Stimulated activated CD4-positive, alpha-beta T cell treated with anti-CD3 and anti-CD28 coated beads, Interleukin-15, amount 100 ng/mL, for 1 hour (primary cell): ENCODE data around the gene EGFL8.
A peak's percentile ranks its signal among the peaks of the same experiment; 100 is the strongest.
"Not testable (repeated sequence)": the region's sequence is repeated elsewhere in the genome, so short reads cannot be mapped to it uniquely, and the experiment has no call there.

Source experiments
- DNase-seq, 2 donors: peaks; one replicate each; pipeline ENCODE4 v3.0.0-alpha.2; 2020; ENCODE audit warnings: low read depth in 1 of 2, low spot score in 1 of 2

The EGFL8 gene

DNA sequence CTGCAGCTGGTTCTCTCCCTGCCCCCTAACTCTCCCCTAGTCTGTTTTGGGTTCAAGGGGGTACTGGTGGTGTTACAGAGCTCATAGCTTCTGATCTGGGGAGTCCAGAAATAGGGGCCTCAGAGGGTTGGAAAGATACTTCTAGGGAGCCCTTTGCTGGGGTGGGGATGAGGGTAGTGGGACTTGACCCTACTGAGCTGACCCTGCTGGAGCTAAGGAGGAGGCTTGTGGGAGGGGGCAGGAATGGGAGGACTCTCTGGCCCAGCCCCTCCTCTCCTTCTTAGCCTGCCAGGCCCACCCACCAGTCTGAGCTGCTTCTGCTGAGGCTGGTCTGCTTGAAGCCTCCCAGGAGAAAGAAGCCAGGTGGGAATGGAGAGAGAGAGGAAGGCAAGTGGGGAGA is at the start of gene EGFL8:
EGFL8 (plus strand) TSS at position 301 of the 400 bp plus-strand sequence. CDS start 1,571 bp downstream, outside the sequence.
- DNase-seq: no peak

DNA sequence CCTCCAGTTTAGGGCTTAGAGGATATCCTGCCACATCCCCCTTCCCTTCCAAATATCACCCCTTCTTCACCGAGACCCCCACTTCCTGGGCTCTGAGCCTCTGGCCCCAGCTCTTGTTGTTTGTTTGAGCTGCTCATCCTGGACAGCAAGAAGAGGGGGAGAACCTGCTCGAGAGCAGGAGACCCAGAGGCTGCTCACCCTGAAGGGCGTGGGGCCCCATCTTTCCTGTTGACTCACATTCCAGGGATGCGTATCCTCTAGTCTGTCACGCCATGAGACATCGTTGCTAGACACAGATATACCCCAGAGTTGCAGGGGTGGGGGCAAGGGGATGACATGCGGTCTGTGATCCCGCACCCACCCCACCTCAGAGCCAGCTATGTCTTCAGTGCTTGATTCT is 49.6 kb upstream of the EGFL8 start:
- no peak for DNase-seq

DNA sequence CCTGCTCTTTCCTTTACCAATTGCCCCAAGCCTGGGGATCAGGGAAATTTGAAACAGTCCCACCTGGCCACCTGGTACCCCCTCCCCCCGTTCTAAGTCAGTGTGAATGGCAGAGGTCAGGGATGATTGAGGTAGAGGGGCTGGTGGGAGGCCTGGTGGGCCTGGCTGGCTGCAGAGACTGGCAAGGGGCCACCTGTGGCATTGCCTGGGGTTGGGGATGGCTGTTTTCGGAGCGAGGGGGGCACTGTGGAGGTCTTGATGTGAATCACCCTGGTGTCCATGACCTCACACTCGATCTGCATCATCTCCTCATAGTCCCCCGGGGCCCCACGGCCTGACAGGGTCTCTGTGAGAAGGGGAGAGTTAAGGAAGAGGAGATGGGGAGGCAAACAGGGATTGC is 48.8 kb upstream of the EGFL8 start:
- no peak for DNase-seq

DNA sequence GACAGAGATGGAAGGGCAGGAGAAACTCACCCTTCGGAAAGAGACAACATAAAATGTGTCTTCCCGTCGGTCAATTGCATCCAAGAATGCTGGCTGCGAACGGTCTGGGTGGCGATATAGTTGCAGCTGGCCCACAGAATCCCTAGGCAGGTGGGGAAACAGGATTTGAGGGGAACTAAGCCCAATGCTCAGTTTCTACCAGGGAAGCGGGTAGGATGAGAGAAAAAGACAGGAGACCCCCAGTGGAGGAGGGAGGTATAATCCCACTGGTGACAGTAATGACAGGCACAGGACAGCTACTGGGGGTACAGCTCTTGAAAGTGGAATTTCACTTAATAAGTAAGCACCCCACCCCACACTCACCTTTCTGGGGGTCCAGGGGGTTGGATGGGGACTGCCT is 47.7 kb upstream of the EGFL8 start:
- DNase-seq: no peak

DNA sequence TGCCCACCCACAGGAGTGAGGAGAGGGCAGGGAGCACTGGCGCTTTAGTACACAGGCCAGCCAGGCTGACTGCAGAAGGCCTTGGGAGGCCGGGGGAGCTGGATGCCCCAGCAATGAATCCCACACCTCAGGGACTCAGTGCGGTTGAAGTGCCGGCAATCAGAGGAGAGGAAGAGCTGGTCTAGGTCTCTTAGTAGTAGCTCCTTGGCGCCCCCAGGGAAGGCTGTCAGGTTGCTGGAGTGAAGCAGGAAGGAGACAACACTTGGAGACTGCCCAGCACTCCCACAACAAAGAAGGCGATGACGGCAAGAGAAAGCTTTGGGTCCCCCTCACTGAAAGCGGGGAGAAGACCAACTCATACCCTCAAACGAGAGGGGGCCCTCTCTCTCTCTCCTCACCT is 46.9 kb upstream of the EGFL8 start:
- DNase-seq: no peak

DNA sequence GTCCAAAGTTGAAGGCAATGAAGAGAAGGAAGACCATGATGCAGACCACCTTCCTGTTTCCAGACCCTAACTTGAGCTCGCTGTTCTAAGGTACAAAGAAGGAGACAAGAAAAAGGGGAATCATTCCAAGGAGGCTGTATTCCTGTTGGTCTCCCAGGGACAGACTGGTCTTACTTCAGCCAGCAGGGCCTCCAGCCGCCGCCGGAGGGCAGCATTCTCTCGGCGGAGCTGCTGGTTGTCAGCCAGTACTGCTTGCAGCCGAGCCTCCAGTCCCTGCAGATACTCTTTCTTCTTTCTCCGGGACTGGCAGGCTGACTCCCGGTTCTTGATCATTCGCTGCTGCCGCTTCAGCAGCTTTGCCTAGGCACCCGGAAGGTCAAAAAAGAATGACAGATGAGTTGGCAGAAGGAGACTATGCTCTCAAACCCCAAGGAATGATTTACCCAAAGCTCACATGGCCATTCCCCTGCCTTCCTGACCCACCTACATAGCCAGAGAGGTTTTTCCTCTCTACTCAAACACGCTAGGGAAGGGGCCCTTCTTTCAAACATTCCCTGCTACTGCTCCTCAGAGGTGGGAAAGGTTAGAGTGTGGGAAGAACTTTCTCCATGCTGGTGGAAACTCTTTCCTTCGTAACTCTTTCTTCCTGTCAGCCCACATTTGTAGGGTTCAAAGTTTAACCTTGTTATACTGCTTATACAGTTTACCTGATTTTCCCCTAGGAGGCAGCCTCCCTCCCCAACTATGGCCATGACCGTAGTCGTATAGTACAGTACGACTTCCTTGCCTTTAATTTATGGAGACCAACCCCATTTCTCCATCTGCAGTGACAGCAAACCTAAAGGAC is 45.4 kb upstream of the EGFL8 start:
- DNase-seq: peak; percentile 32 to 51

DNA sequence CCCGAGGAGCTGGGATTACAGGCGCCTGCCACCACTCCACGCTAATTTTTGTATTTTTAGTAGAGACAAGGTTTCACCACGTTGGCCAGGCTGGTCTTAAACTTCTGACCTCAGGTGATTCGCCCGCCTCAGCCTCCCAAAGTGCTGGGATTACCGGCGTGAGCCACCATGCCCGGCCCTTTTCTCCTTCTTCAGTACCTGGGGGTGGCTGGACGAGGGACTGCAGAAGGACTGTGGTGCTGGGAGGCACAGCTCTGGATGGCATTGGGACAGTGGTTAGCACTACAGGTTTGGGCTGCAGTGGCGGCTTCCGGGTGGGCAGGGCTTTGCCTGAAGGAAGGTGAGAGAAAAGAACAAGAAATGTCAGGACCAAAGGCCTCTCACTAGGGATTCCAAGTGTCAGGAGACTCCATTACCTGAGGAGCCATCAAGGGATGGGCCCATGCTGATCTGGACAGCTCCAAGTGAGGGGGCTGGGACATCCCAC is 43.8 kb upstream of the EGFL8 start:
- DNase-seq: no peak

DNA sequence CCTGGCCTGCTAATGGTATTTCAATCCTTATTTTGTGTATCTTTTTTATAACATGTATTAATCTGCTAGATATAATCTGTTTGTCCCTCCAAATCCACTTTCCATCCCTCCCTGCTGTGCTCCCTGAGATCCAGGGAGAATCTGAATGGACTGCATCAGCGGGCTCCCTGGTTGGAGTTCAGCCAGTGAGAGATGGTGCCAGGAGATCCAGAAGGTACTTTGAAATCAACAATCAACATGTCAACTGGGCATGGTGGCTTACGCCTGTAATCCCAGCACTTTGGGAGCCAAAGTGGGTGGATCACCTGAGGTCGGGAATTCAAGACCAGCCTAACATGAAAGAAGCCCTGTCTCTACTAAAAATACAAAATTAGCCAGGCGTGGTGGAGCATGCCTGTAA is 40.7 kb upstream of the EGFL8 start:
- DNase-seq: no peak

DNA sequence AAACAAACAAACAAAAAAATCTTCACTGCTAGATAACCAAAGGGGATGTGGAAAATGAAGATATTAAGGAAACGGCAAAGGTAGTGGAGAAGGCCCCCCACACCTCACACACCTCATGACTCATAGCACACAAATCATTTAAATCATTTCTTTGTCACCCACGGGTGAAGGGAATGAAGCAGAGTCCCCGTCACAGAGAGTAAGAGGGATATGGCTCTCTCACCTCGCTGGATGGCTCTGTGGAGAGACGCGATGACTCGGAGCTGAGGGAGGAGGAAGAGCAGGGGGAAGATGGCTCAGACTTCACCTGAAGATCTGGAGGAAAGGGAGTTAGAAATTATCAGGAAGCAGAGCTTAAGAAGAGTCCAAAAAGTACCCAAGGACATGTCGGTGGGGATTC is 37.5 kb upstream of the EGFL8 start:
- DNase-seq: no peak

DNA sequence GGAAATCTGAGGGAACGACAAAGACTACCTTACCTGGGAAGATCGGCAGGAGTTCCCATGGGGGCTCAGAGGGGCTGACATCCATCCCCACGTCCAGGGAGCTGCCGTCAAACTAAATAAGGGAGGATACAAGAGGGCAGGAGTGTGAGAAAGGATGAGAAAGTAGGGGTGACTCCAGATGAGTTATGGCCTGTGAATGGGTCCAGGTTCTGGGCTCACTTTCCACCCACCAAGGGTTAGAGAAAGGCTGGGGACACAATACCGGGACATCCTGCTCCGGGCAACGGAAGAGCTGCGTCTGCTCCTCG is 37.0 kb upstream of the EGFL8 start:
- no peak for DNase-seq

DNA sequence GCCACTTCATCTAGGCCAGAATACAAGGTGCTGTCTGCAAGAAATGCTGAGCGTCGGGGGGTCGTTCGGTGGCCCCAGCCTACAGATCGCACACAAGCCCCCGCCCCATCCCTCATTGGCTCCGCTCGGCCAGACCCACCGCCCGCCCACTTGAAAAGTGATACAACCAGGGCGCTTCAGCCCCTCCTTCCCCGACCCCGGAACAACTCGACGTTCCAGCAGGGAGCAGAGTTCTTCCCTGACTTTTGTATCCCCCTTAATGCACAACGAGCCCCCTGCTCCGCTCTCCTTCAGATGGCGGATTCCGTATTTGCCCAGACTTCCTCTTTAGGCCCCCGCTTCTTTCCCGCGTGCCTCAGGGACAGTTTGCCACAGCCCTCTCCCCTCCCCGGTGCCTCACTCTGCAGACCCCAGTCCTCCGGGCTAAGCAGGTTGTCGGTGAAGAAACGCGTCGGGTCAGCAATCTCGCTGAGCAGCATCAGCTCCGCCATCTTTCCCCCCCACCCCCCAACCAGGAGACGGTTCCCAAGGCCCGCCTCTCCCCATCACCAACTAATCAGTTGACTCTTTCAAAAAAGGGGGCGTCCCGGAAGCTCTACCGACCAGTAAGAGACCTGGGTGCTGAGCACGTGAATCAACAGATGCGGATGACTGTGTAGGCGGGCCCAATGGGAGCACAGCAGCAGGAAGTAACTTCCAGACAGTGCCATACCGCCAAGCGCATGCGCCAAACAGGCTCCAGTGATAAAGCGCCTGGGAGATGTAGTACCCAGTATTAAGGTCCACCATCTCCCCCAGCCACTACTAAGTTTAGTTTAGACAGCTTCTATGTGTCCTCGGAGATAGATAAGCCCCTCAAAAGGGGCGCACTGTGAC is 36.4 kb upstream of the EGFL8 start, which contains the start of gene ATF6B:
ATF6B (minus strand) TSS at position 530 of the 876 bp plus-strand sequence; CDS start at position 491, 39 bp downstream.
- DNase-seq: peak; percentile 86 to 92

DNA sequence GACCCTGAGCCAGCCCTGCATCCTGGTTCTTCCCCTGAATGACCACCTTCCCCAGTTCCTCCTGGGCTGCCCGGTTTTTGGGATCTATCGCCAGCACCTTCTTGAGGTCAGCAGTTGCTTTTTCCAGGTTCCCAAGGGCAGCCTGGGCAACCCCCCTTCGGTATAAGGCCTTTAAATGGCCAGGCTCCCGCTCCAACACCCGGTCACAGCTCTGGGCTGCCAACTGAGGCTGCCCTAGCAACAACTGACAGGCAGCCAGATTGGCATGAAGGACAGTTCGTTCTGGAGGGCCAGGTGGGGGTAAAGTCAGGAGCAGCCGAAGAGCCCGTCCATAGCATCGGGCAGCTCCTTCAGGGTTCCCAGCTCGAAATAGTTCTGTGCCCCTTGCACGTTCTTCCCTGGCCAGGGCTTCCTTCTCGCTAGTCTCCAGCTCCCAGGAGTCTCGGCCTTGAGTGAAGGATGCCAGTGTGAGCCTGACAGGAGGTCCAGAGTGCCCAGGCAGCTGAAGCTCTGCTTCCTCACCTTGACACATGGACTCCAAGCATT is 35.6 kb upstream of the EGFL8 start:
- no peak for DNase-seq

DNA sequence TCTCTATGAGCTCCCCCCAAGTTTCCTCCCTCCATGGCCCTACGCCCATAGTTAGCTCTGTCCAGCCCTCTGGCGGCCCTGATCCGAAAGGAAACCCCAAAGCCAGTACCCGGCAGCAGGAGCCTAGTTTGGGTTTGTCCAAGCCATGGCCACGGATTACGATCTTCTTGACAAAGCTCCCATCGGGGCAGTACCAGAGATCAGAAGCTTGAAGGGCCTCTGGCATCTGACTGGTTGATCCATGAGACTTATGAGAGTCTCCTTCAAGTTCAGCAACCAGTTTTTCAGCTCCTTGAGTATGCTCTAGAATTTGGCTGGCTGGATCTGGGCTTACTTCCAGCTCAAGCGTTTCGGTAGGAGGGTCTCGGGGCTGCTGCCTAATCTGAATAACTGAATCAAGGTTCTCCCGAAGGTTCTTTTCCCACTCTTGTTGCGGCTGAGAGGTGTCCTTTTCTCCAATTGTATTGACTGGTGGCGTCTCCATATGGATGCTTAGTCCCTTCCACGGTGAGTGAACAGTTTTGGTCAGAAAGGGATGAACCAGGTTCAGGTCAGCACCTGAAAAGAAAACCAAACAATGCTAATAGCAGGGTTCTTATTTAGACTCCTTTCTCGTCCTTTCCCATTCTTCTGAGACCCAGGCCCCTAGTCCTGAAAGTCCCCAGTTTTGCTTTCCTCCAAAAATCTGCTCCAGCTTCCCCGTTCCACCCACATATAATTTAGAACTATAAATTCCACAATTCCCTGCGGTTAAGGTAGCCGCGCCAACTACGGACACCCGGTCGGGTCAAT is 34.9 kb upstream of the EGFL8 start:
- DNase-seq: no peak

DNA sequence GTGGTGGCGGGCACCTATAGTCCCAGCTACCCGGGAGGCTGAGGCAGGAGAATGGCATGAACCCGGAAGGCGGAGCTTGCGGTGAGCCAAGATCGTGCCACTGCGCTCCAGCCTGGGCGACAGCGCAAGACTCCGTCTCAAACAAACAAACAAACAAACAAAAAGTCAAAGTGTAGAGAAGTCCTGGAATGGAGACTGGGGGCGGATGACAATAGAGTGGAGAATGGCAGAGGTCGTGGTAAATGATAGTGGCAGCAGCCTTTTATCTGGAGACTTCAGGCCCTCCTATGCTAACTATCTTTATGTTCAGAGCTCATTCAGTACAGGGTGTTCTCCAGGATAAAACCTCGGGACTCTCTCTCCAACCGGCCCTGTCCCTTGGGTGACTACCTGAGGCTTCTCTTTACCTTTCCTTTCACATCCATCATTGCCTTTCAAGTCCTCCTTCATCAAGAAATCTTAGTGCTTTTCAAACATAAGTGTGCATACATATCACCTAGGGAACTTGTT is 32.9 kb upstream of the EGFL8 start:
- DNase-seq: no peak

DNA sequence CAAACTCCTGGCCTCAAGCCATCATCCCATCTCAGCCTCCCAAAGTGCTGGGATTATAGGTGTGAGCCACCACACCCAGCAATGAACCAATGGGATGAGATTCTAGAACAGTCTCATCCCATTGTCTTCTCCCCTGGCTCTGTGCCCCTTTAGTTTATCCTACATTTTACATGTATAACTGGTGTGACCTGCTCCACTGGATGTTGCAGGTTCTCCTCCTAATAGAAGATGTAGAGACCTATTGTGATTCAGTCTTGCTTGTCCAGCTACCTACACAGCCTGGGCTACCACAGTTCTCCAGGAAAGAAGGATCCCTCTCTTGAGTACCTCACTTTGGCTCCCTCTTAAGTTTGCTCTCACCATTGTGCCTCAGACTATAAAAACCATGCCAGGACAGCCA is 32.3 kb upstream of the EGFL8 start:
- DNase-seq: no peak

DNA sequence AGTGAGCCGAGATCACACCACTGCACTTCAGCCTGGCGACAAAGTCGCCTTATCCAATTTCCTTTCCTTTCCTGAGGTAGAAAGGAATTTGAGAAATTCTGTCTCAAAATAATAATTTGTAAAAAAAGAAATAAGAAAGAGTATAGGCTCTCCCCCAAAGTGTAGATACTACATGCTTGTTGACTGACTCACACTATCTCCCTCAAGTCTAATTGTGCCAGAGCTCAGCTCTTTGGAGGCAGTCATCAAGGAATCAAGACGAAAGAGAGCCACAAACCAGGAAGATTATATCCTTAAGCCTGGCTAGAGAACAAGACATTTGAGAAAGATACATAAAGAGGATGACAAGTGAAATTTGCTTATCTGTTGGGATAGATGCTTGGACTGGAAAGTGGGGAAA is 30.6 kb upstream of the EGFL8 start:
- no peak for DNase-seq

DNA sequence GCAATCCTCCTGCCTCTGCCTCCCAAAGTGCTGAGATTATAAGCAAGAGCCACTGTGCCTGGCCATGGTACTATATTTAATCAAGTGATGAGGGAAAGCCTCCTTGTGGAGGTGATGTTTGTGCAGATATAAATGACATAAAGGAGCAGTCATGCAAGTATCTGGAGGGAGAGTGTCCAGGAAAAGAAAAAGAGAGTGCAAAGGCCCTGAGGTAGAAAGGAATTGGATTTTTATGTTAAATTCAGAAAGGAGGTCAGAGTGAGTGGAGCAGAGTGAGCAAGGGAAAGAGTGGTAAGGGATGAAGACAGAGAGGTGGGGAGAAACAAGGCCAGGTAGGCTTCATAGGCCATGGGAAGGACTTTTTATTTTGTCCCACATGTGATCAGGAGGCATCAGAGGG is 26.9 kb upstream of the EGFL8 start:
- DNase-seq: no peak

DNA sequence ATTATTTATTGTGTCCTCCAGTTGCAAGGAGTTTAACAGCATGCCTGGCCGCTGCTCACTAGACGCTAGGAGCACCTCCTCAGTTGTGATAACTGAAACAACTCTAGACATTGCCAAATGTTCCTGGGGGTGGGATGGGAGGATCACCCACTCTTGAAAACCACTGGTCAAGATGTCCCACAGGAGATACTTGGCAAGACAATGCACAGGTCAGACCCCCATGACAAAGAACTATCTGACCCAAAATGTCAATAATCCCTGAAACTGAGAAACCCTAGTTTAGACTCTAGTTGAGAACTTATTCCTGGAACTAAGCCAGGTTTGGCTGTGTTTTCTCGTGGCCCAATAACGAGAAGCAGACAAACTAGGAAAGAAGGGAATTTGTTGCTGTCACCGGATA is 24.8 kb upstream of the EGFL8 start:
- no peak for DNase-seq

DNA sequence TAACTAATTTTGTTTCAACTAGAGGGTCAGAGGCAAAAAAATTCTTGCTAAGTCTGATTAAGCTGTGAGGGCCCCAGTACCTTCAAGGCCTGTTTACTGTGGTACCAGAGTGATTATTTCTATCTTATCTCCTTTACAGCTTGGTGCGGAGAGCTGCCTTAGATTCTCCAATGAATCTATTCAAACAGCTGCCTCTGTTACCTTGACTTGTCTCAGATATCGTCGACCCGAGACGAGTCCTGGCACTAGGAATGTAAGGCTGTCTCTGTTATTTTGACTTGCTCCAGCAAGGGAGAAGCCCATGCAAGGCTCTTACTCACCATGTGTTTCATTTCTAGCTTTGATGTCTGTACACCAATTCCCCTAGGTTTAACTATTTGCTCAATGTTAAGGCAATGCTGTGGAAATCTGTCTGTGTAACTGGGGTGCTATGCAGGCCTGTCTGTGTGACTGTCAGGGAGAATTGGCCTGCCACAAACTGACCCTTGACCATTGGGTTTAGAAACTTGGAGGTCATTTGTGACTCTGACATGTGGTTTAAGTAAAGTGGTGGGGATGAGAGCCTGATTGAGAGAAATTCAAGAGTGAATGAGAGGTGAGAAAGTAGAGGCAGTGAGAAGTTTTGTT is 23.9 kb upstream of the EGFL8 start:
- DNase-seq: no peak

DNA sequence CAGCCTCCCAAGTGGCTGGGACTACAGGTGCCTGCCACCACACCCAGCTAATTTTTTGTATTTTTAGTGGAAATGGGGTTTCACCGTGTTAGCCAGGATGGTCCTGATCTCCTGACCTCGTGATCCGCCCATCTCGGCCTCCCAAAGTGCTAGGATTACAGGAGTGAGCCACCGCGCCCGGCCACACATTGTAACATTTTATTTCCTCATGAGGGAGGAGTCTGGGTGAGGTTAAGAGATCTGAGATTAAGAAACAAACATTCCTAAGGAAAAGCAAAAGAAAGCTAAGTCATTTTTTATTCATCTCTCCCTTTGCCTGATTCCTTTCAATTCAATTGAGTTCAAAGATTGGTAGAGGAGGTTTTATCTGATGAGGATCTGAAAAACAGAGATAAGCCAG is 20.2 kb upstream of the EGFL8 start:
- not testable (repeated sequence) for DNase-seq
